ENCODE data around the gene CHRND.

DNA sequence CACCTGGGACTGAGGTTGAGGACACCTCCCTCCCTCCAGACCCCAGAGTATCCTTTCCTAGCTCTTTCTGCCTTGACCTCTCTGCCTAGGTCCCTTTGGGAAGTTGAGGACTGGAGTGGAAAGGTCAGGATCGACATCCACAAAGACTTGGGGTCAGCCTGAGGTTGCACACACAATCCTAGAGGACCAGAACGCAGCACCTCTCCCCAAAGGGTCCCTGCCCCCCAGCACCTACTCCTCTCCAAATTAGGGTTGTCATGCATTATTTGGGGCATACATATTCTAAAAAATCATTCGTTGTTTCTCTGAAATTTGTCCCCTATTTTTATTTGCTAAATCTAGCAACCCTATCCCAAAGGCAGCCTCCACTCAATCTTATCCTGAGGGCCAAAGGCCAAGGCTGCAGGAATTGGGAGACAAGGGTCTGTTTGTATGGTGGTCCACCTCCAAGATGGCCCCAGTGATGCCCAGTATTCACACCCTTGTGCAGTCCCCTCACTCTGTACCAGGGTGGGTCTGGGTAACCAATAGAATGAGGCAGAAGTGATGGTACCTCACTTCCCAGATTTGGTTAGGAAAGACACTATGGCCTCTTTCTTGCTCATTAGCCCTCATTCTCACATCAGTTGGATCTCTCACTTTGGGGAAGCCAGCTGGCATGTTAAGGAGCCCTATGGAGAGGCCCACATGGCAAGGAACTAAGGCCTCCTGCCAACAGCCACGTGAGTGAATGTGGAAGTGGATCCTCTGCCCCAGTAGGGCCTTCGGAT is 10.0 kb downstream of the CHRND start:
- TF ChIP-seq, protein P1, sequence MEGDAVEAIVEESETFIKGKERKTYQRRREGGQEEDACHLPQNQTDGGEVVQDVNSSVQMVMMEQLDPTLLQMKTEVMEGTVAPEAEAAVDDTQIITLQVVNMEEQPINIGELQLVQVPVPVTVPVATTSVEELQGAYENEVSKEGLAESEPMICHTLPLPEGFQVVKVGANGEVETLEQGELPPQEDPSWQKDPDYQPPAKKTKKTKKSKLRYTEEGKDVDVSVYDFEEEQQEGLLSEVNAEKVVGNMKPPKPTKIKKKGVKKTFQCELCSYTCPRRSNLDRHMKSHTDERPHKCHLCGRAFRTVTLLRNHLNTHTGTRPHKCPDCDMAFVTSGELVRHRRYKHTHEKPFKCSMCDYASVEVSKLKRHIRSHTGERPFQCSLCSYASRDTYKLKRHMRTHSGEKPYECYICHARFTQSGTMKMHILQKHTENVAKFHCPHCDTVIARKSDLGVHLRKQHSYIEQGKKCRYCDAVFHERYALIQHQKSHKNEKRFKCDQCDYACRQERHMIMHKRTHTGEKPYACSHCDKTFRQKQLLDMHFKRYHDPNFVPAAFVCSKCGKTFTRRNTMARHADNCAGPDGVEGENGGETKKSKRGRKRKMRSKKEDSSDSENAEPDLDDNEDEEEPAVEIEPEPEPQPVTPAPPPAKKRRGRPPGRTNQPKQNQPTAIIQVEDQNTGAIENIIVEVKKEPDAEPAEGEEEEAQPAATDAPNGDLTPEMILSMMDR (IDR thresholded peaks at IDR 0.05; ENCODE audit: low read depth, low read length) = no peak
- no peak for TF ChIP-seq POLR2A (IDR thresholded peaks at IDR 0.05; ENCODE audit: extremely low read depth, insufficient read length)

Measured in NB4 (cell line).